Gastroesophageal sphincter (tissue), 3 donors: ENCODE results near the gene CUTA.

Experiments used
- CTCF ChIP-seq, 4 experiments: fragments of 200-600 bp in 2 of 4; fragments of 450-650 bp in 2 of 4; sonication (generic) in 1 of 4; IDR thresholded peaks; one replicate each; pipeline ENCODE4 v1.5.1; 2017 to 2019; ENCODE audit warnings: antibody characterized with exemption in 4 of 4, mild to moderate bottlenecking in 2 of 4, moderate library complexity in 2 of 4
- EP300 ChIP-seq: sonication (generic); formaldehyde crosslinking; IDR thresholded peaks from one replicate; pipeline ENCODE4 v1.6.1; 2017; ENCODE audit warnings: antibody characterized with exemption, mild to moderate bottlenecking
- POLR2A ChIP-seq, 2 donors: fragments of 450-650 bp; IDR thresholded peaks; one replicate each; pipeline ENCODE4 v1.6.1; 2017; ENCODE audit warnings: antibody characterized with exemption in 2 of 2, mild to moderate bottlenecking in 2 of 2, moderate library complexity in 1 of 2
- POLR2AphosphoS5 ChIP-seq: sonication (generic); formaldehyde crosslinking; IDR thresholded peaks from one replicate; pipeline ENCODE4 v1.6.1; 2017; ENCODE audit warnings: antibody characterized with exemption

- TF ChIP-seq CTCF (IDR thresholded peaks at IDR 0.05) (no peak), POLR2AphosphoS5 (no peak), EP300 (no peak), POLR2A (IDR thresholded peaks at IDR 0.05) (no peak)
Observed at GRCh38 chr6:33380272-33380981, 37.5 kb downstream of the CUTA start.
